HepG2 (cell line): ENCODE data around the gene RABGEF1. TPM values are rescaled to one million over a fixed set of nuclear protein-coding genes. Genes with fewer than 3 reads are reported as not detected.
A peak's percentile ranks its signal among the peaks of the same experiment; 100 is the strongest.

ENCODE experiments used
- ATAC-seq: fragments of 200-7000 bp; cut with Tn5 transposase; 3 replicates; pipeline ENCODE4 v1.9.1; 2020; ENCODE audit warnings: mild to moderate bottlenecking, moderate library complexity
- BruUV-seq: library from RNA; stranded (reverse); fragments of 400-500 nt; replicated peaks from 2 replicates; lab custom pipeline; 2021; lab: Mats Ljungman, UMichigan
- CTCF ChIA-PET: fragments of 300-600 bp; formaldehyde crosslinking; extraction: SDS; loops from one replicate; lab custom pipeline; 2021; ENCODE audit warnings: low total read pairs, inconsistent platforms, low intra/inter-chr PET ratio; lab: Yijun Ruan, JAX
- POLR2A ChIA-PET: fragments of 350-600 bp; sonication (Branson Sonifier 250); formaldehyde crosslinking; loops from one replicate; lab custom pipeline; 2020; ENCODE audit warnings: antibody characterized with exemption, inconsistent platforms; lab: Yijun Ruan, JAX
- DNase-seq: peaks from one replicate; pipeline ENCODE4 v3.0.0-alpha.2; 2015; ENCODE audit warnings: low spot score
- FAIRE-seq: peaks from 3 replicates; lab custom pipeline; 2011; peaks lifted over from hg19 to GRCh38; lab: Jason Lieb, UNC
- H2AFZ ChIP-seq: one replicate; pipeline ENCODE4 v1.6.1; 2011; ENCODE audit warnings: low read length, inconsistent platforms
- H3K27ac ChIP-seq: fragments of 300-600 bp; 3 replicates; pipeline ENCODE4 v1.8.0; 2011; ENCODE audit warnings: mixed run types, mild to moderate bottlenecking, mixed read lengths, low read length, inconsistent platforms; ENCODE audit not compliant: insufficient read depth; ENCODE audit errors: extremely low read length
- H3K27me3 ChIP-seq, 2 experiments: fragments of 200-600 bp in 1 of 2; 2 replicates in 1 of 2; 3 replicates in 1 of 2; pipeline versions ENCODE4 v1.6.0 to v1.8.0; 2011; ENCODE audit warnings: low read length in 2 of 2, mild to moderate bottlenecking in 2 of 2, moderate library complexity in 2 of 2, inconsistent platforms in 1 of 2; ENCODE audit not compliant: insufficient read depth in 2 of 2, control insufficient read depth in 1 of 2
- H3K36me3 ChIP-seq, 2 experiments: fragments of 200-600 bp in 1 of 2; replicated peaks in 1 of 2; 2 replicates in 1 of 2; 3 replicates in 1 of 2; pipeline versions ENCODE4 v1.5.1 to v1.8.0; 2011; ENCODE audit warnings: low read length in 2 of 2, inconsistent platforms in 1 of 2; ENCODE audit not compliant: insufficient read depth in 2 of 2, control insufficient read depth in 1 of 2
- H3K4me1 ChIP-seq: 2 replicates; pipeline ENCODE4 v1.5.1; 2012; ENCODE audit warnings: low read length, inconsistent platforms; ENCODE audit not compliant: insufficient read depth
- H3K4me2 ChIP-seq: 2 replicates; pipeline ENCODE4 v1.6.0; 2011; ENCODE audit warnings: low read depth, low read length, inconsistent platforms
- H3K4me3 ChIP-seq, 3 experiments: fragments of 200-600 bp in 1 of 3; sonication (generic), shearing (Covaris generic) in 1 of 3; replicated peaks in 1 of 3; 2 replicates each; pipeline ENCODE4 v1.5.1; 2011 to 2016; ENCODE audit warnings: low read length in 3 of 3, inconsistent platforms in 2 of 3, low read depth in 2 of 3, mild to moderate bottlenecking in 2 of 3, control low read depth in 1 of 3, mixed read lengths in 1 of 3; ENCODE audit not compliant: insufficient read depth in 1 of 3
- H3K79me2 ChIP-seq: one replicate; pipeline ENCODE4 v1.6.1; 2011; ENCODE audit warnings: low read length, inconsistent platforms; ENCODE audit not compliant: insufficient read depth
- H3K9ac ChIP-seq: 2 replicates; pipeline ENCODE4 v1.6.0; 2011; ENCODE audit warnings: mild to moderate bottlenecking, low read depth, low read length, inconsistent platforms; ENCODE audit not compliant: insufficient read depth
- H3K9me3 ChIP-seq: 2 replicates; pipeline ENCODE4 v1.5.1; 2012; ENCODE audit warnings: mild to moderate bottlenecking, low read length
- H4K20me1 ChIP-seq: 2 replicates; pipeline ENCODE4 v1.6.0; 2011; ENCODE audit warnings: inconsistent platforms, mild to moderate bottlenecking, low read length, moderate library complexity; ENCODE audit not compliant: insufficient read depth
- ATF1 ChIP-seq: IDR thresholded peaks from 2 replicates; pipeline ENCODE4 v1.6.1; 2016; ENCODE audit warnings: mild to moderate bottlenecking, control low read depth
- CHD4 ChIP-seq: fragments of 200-600 bp; sonication (generic); IDR thresholded peaks from 2 replicates; pipeline ENCODE4 v1.7.0; 2017; ENCODE audit warnings: mild to moderate bottlenecking, low read length, borderline replicate concordance
- FOXO1 ChIP-seq: sonication (generic); formaldehyde crosslinking; IDR thresholded peaks from 2 replicates; pipeline ENCODE4 v1.4.0; 2020; ENCODE audit warnings: missing genetic modification reagents
- KLF12 ChIP-seq: sonication (generic); formaldehyde crosslinking; IDR thresholded peaks from 2 replicates; pipeline ENCODE4 v1.4.0; 2020; ENCODE audit warnings: missing genetic modification reagents, borderline replicate concordance
- MIXL1 ChIP-seq: IDR thresholded peaks from 2 replicates; pipeline ENCODE4 v1.6.1; 2016
- MTERF4 ChIP-seq: sonication (generic); formaldehyde crosslinking; IDR thresholded peaks from 2 replicates; pipeline ENCODE4 v1.8.0; 2023; ENCODE audit warnings: mild to moderate bottlenecking, missing genetic modification reagents
- NPAS2 ChIP-seq: sonication (generic); formaldehyde crosslinking; IDR thresholded peaks from 2 replicates; pipeline ENCODE4 v1.8.0; 2022; ENCODE audit warnings: mild to moderate bottlenecking, missing genetic modification reagents, borderline replicate concordance
- RBFOX2 ChIP-seq: fragments of 200-400 bp; formaldehyde crosslinking; IDR thresholded peaks from 2 replicates; pipeline ENCODE4 v1.6.1; 2017; ENCODE audit warnings: low read depth, mild to moderate bottlenecking, low read length
- SNAPC2 ChIP-seq: sonication (generic); formaldehyde crosslinking; IDR thresholded peaks from 2 replicates; pipeline ENCODE4 v1.8.1; 2022; ENCODE audit warnings: mild to moderate bottlenecking, missing genetic modification reagents
- SOX13 ChIP-seq, 3 experiments: fragments of 450-650 bp in 1 of 3; sonication (generic) in 1 of 3; formaldehyde crosslinking in 1 of 3; IDR thresholded peaks in 2 of 3; conservative IDR thresholded peaks in 1 of 3; 2 replicates each; pipeline versions ENCODE4 v1.5.0 to v1.6.1; 2016 to 2020; ENCODE audit warnings: antibody characterized with exemption in 1 of 3, mild to moderate bottlenecking in 1 of 3, missing compliant biosample characterization in 1 of 3, missing genetic modification reagents in 1 of 3, moderate library complexity in 1 of 3
- TEAD3 ChIP-seq: optimal IDR thresholded peaks from 2 replicates; pipeline ENCODE3; 2016; ENCODE audit warnings: borderline replicate concordance
- ZBTB39 ChIP-seq: sonication (generic); formaldehyde crosslinking; IDR thresholded peaks from 2 replicates; pipeline ENCODE4 v1.5.0; 2020; ENCODE audit warnings: missing genetic modification reagents
- ZNF260 ChIP-seq: sonication (generic); formaldehyde crosslinking; IDR thresholded peaks from 2 replicates; pipeline ENCODE4 v1.4.0; 2020; ENCODE audit warnings: missing genetic modification reagents, low read depth, mild to moderate bottlenecking, borderline replicate concordance
- ZNF263 ChIP-seq: sonication (generic); formaldehyde crosslinking; IDR thresholded peaks from 2 replicates; pipeline ENCODE4 v1.4.0; 2020; ENCODE audit warnings: missing genetic modification reagents
- ZNF33B ChIP-seq: sonication (generic); formaldehyde crosslinking; IDR thresholded peaks from 2 replicates; pipeline ENCODE4 v1.5.1; 2020; ENCODE audit warnings: mild to moderate bottlenecking, missing genetic modification reagents
- WGBS: methylation state at CpG from one replicate; pipeline ENCODE4 v1.1.6; 2017; ENCODE audit warnings: low lambda C conversion rate; 5-methylcytosine and 5-hydroxymethylcytosine counted together
- in situ Hi-C: cut with HindIII; loops from 2 replicates; pipeline ENCODE4 v1.10.0; 2017; ENCODE audit warnings: low pct_unique_long_range_greater_than_20kb; ENCODE audit not compliant: extremely low pct_ligation_motif_present
- intact Hi-C: fragments of 100-400 bp; cut with micrococcal nuclease; formaldehyde crosslinking; loops from one replicate; pipeline ENCODE4 v1.10.0; 2022; ENCODE audit not compliant: unreplicated experiment
- polyA plus RNA-seq, 8 experiments: library from polyadenylated mRNA; depleted of rRNA in 3 of 8; stranded (reverse) in 7 of 8; unstranded in 1 of 8; fragments of >200 nt; fragmentation: Illumina TruSeq in 4 of 8; extraction: Trizol in 4 of 8; gene quantifications; 2 replicates each; pipeline versions ENCODE4 v1.2.1 to v1.2.3, GENCODE V29; 2011 to 2016; ENCODE audit warnings: low read depth in 4 of 8, missing spikeins in 1 of 8, mixed read lengths in 1 of 8; ENCODE audit not compliant: insufficient read depth in 1 of 8
- total RNA-seq, 5 experiments: library from RNA; depleted of rRNA; stranded (reverse); fragments of >200 nt; fragmentation: Illumina TruSeq; extraction: Trizol; gene quantifications; 2 replicates each; pipeline ENCODE4 v1.2.3, GENCODE V29; 2016; ENCODE audit warnings: low read depth in 1 of 5
- TF ChIP-seq, protein P1 (sequence below): sonication (generic); formaldehyde crosslinking; IDR thresholded peaks from 2 replicates; pipeline ENCODE4 v1.5.0; 2020; ENCODE audit warnings: missing genetic modification reagents
- TF ChIP-seq, protein P2 (sequence below): sonication (generic); formaldehyde crosslinking; IDR thresholded peaks from 2 replicates; pipeline ENCODE4 v1.4.0; 2020; ENCODE audit warnings: missing genetic modification reagents
- TF ChIP-seq, protein P3 (sequence below): IDR thresholded peaks from 2 replicates; pipeline ENCODE4 v1.6.1; 2016; ENCODE audit warnings: missing compliant biosample characterization, missing genetic modification reagents, borderline replicate concordance

Gene RABGEF1
- total and polyA plus RNA-seq, 2 of the 13 experiments (the other 11 are each of a cell fraction or from before 2014, with no cell fraction given): 22.7 to 35.3 TPM

GRCh38 chr7:66698652-66699205, 41.8 kb upstream of the RABGEF1 start:
- intact Hi-C loops (no loop called here), in situ Hi-C loops (no loop called here)
- ChIA-PET CTCF (no interaction called here), POLR2A (no interaction called here)
- FAIRE-seq (no peak), ATAC-seq (no peak; the same call in none of the 3 replicates), DNase-seq (no peak)
- no peak overlapping the region for H3K9ac ChIP-seq
- no peak overlapping the region for H3K27ac ChIP-seq
- 66% methylated on average over 8 of the region's 10 CpGs for WGBS
- H4K20me1 ChIP-seq: no peaks in the 10 kb centered on the region
- H3K36me3 ChIP-seq: 0 out of 5 replicates have a peak, but pooled peaks cover 0 to 3% of the 10 kb centered on the region in 2 experiments
- H3K4me1 ChIP-seq: peaks cover 22% of the 10 kb centered on the region
- H3K79me2 ChIP-seq: no peaks in the 10 kb centered on the region
- H2AFZ ChIP-seq: no peak overlapping the region
- no TSS peak for BruUV-seq
- H3K9me3 ChIP-seq: no peaks in the 10 kb centered on the region
- no peaks in the 10 kb centered on the region for H3K27me3 ChIP-seq
- H3K4me3 ChIP-seq: no peak overlapping the region
- H3K4me2 ChIP-seq: no peak overlapping the region
- TF ChIP-seq ZNF263 (CRISPR knock-in tag) (0 out of 2 replicates have a peak, but pooled peaks have one; percentile 48), TEAD3 (no peak), RBFOX2 (no peak), SOX13 (IDR thresholded peaks at IDR 0.05) (no peak), SOX13 (CRISPR knock-in tag; conservative IDR thresholded peaks at IDR 0.05 in 1 of 2, IDR thresholded peaks at IDR 0.05 in 1 of 2) (no peak), KLF12 (CRISPR knock-in tag) (no peak), ATF1 (CRISPR knock-in tag) (no peak), FOXO1 (no peak), SNAPC2 (no peak), ZNF33B (CRISPR knock-in tag) (no peak), MIXL1 (no peak), ZBTB39 (no peak), CHD4 (peak; percentile 79; the same call in 1 of the 2 replicates), NPAS2 (CRISPR knock-in tag) (no peak), ZNF260 (CRISPR knock-in tag) (no peak), MTERF4 (CRISPR knock-in tag) (no peak)
- TF ChIP-seq, protein P1, sequence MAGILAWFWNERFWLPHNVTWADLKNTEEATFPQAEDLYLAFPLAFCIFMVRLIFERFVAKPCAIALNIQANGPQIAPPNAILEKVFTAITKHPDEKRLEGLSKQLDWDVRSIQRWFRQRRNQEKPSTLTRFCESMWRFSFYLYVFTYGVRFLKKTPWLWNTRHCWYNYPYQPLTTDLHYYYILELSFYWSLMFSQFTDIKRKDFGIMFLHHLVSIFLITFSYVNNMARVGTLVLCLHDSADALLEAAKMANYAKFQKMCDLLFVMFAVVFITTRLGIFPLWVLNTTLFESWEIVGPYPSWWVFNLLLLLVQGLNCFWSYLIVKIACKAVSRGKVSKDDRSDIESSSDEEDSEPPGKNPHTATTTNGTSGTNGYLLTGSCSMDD (CRISPR knock-in tag): no peak
- TF ChIP-seq, protein P2, sequence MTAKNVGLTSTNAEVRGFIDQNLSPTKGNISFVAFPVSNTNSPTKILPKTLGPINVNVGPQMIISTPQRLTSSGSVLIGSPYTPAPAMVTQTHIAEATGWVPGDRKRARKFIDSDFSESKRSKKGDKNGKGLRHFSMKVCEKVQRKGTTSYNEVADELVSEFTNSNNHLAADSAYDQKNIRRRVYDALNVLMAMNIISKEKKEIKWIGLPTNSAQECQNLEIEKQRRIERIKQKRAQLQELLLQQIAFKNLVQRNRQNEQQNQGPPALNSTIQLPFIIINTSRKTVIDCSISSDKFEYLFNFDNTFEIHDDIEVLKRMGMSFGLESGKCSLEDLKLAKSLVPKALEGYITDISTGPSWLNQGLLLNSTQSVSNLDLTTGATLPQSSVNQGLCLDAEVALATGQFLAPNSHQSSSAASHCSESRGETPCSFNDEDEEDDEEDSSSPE (CRISPR knock-in tag): no peak
- TF ChIP-seq, protein P3, sequence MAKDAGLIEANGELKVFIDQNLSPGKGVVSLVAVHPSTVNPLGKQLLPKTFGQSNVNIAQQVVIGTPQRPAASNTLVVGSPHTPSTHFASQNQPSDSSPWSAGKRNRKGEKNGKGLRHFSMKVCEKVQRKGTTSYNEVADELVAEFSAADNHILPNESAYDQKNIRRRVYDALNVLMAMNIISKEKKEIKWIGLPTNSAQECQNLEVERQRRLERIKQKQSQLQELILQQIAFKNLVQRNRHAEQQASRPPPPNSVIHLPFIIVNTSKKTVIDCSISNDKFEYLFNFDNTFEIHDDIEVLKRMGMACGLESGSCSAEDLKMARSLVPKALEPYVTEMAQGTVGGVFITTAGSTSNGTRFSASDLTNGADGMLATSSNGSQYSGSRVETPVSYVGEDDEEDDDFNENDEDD (CRISPR knock-in tag): no peak
